ENCODE measurements around the gene XYLT1.

XYLT1 gene

DNA sequence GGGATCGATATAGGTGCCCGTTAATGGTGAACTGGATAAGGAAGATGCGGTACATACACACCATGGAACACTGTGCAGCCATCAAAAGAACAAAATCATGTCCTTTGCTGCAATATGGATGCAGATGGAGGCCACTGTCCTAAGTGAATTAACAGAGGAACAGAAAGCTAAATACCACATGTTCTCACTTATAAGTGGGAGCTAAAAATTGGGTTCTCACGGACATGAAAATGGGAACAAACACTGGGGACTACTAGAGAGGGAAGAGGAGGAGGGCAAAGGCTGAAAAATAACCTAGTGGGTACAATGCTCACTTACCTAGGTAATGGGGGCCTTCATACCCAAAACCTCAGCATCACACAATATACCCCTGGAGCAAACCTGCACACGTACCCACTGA, 302.6 kb downstream of the XYLT1 start:
- no peak for DNase-seq (ENCODE audit: extremely low read depth in 1 of 2, low read depth in 1 of 2)

DNA sequence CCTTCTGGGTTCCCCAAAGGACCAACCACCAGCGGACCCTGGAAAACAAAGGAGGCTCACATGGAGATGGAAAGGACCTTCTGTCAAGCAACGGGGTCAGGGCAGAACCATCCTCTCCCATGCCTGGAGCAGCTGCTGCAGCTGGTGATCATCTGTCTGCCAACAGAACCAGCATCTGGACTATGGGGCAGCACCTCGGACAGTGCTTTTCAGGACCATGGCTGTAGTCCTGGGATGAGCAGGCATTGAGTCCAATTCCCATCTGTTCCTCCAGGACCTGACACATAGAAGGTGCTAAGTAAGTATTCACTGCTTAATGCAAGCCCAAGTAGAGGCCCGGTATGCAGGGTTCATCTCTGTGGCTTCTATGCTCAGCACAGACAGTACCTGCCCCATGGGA, 304.7 kb downstream of the XYLT1 start:
- no peak for DNase-seq (ENCODE audit: extremely low read depth in 1 of 2, low read depth in 1 of 2)

DNA sequence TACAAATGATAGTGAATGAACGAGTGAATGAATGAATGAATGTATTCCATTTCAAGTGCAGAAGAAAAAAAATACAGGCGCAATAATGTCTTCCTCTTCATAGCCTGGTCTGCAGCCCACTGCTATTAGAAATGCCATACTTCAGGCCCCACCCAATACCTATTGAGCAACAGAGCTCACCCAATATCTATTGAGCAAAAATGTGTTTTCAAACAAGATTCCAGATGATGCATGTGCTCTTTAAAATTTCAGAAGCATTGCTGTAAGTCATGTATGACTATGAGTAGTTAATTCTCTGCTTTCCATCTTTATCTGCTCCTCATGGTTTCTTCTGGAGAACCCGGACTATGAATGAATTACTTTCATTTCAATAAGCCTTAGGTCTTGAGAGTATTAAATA, 308.2 kb downstream of the XYLT1 start:
- DNase-seq (ENCODE audit: extremely low read depth in 1 of 2, low read depth in 1 of 2) = no peak

DNA sequence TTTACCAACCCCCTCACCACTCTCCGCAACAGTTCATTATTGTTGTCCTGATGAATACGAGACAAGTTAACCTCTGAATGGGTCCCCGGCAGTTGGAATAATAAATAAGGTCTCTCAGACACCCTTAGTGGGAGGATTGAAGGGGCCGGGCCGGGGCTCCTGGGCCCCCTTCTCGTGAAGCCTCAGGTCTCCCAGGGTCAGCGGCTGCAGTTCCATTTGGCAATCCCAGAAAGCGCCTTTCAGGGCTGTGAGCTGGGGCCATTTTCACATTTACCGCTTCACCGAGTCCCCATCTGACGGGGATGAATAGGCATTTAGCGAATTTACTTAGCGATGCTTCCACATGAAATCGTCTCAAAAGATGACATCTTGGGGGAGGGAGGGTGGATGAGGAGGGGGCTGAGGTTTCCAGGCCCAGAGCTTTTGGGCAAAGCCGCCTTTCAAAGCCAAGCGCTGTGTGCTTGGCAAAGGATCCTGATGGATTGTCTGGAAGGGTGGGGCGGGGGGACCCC, 309.8 kb downstream of the XYLT1 start:
- DNase-seq (ENCODE audit: extremely low read depth in 1 of 2, low read depth in 1 of 2) = no peak

DNA sequence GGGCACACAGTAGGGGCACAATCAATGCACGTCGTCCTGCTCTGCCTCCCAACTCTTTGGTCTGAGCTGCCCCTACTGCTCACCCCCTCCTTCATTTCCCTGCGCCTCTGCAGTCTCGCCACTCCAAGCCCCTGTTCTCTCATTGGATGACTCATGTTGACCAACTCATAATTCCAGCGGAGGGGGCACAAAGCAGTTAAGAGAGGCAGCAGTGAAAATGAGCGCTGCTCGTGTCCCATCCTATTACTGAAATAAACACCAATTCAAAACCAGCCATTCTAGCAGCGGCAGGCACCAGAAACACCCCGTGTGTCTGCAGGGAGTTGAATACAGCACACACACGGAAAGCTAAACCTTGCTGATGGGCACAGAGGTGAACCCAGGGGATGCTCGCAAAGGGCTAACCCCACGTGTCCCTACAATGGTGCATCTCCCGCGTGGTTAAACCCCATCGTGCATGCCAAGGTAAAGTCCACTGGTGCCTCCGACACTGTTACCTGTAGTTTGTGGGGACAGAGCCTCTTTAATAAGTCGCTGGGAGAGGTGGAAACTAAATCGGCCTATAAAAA, 310.4 kb downstream of the XYLT1 start:
- no peak for DNase-seq (ENCODE audit: extremely low read depth in 1 of 2, low read depth in 1 of 2)

DNA sequence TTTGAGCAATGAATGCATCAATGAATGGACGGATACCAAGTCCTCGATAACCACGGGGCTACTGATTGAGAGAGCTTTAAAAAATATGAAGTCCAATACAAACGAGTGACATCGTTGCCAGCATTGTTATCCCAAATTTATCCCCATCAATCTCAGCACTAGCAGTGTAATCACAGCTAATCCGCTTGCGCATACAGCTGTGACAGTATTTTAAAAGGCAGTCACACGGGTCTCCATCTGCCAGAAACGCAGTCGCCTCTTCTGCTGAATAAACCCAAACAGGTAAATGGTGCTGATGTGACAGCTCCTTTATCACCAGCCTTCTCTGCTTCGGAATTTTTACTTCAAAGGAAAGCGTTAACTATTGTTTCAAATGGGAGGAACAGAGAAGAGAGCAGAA, 311.1 kb downstream of the XYLT1 start:
- no peak for DNase-seq (ENCODE audit: extremely low read depth in 1 of 2, low read depth in 1 of 2)

DNA sequence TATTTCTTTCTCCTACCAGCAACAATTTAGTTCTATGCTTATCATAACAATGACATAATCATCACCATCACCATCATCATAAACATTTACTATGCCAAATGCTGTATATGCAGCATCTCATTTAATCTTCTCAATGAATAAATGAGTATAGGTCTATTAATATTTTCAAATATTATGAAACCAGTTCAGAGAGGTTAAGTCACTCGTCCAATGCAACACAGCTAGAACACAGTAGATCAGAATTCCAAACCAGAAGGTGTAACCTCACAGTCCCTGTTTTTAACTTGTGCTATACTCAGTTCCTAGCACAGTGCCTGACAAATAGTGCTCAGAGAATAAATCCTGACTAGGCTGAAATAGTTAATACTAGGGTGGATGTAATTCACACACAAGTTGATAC, 314.8 kb downstream of the XYLT1 start:
- no peak for DNase-seq (ENCODE audit: extremely low read depth in 1 of 2, low read depth in 1 of 2)

DNA sequence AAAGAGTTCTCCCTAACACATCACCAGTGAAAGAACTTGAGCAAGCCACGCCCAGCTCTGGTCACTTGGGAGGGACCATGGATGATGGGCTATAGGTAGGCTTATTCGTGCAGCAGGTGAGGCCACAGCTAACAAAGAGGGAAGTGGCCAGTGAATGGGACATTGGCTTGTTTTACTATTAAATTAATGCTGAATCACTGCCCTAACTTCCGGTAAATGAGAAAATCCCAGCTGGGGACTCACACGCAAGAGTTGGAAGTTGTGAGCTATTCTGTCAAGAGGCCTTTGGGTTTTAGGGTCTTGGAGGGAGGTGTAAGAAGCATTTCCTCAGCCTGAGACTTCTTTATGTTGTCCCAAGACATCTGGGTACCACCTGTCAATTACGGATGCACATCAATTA, 315.3 kb downstream of the XYLT1 start:
- no peak for DNase-seq (ENCODE audit: extremely low read depth in 1 of 2, low read depth in 1 of 2)

DNA sequence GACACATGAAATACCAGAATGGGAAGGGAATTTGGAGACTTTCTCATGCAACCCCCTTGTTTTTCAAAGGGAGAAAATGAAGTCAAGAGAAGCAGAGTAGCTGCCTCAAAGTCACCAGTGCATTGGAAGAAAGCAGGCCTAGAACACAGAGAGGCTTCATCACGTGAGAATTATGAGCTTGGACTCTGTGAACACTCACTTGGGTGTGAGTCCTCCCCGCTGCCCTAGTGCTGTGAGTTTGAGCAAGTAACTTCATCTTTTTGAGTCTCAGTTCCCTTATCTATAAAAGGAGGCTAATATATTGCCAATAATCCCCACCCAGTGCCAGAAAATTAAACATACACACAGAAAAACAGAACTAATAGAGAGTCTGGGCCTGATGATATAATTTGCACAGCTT, 315.8 kb downstream of the XYLT1 start:
- no peak for DNase-seq (ENCODE audit: extremely low read depth in 1 of 2, low read depth in 1 of 2)

DNA sequence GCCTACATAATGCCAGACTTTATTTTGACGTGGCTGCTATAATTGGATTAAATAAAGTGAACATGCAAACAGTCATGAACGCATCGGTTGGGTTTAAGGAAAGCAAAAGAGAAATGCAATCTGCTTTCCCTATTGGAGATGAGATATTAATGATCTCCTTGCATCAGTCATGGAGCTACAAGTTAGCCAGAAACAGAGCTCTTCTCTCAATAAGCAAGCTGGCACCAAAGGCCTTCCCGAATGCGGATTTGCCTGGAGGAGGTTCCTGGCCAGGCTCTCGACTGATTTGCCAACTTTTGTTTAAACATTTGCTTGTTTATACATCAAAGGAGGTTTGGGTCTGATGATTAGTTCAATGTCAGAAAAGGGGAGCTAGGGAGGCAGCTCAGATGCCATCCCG, 318.4 kb downstream of the XYLT1 start:
- no peak for DNase-seq (ENCODE audit: extremely low read depth in 1 of 2, low read depth in 1 of 2)

DNA sequence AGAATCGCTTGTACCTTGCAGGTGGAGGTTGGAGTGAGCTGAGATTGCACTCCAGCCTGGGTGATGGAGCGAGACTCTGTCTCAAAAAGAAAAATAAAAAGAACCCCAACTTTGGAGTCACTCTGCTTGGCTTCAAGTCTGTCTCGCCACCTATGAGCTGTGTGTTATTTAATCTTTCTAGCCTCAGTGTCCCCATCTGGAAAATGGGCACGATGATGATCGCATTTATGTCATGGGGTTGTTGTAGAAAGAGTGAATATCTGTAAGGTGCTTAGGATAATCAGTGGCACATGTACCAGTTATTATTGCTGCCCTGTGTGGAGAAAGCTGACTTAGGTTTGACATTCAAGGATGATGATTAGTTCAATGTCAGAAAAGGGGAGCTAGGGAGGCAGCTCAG, 319.4 kb downstream of the XYLT1 start:
- DNase-seq (ENCODE audit: extremely low read depth in 1 of 2, low read depth in 1 of 2) = no peak

DNA sequence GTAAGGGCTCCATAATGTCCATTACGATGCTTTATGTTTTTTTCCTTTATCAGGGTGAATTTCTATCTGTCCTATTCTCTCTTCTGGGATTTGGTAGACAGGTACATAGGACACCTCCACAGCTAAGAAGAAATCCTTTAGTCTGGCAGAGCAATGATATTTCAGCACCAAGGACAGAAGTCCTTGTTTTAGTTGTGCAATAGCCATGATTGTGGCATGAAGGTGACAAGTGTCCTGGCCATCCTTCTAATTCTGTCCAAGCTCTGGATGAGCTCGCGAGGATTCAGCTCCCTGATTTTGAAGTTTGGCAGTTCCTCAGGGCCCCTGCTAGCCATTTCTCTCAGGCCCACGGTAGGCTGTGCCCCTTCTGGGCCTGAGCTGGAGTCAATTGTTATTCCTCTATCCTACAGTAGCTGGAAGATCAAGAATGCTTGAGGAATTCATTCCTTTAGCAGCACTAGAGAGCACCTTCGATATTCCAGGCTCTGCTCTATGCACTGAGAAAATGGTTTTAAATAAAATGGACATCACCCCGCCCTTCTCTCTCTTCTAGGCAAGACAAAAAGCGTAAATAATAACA, 320.8 kb downstream of the XYLT1 start:
- DNase-seq (ENCODE audit: extremely low read depth in 1 of 2, low read depth in 1 of 2) = no peak

DNA sequence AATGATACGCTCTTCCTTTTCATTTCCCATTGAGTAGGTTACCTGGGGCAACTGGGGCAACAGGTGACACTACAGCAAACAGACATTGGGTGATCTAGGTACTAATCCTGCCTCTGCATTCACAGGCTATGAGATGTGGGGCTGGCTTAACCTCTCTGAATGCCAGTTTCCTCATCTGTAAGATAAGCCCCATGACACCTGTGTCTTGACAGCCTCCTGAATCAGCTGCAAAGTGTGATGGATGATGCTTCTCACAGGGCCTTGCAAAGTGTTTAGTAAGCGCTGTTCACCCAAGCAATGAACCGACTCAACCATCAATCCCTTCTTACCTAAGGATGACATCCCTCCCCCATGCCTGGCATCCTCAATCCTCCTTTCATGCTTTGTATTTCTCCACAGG, 322.8 kb downstream of the XYLT1 start:
- no peak for DNase-seq (ENCODE audit: extremely low read depth in 1 of 2, low read depth in 1 of 2)

DNA sequence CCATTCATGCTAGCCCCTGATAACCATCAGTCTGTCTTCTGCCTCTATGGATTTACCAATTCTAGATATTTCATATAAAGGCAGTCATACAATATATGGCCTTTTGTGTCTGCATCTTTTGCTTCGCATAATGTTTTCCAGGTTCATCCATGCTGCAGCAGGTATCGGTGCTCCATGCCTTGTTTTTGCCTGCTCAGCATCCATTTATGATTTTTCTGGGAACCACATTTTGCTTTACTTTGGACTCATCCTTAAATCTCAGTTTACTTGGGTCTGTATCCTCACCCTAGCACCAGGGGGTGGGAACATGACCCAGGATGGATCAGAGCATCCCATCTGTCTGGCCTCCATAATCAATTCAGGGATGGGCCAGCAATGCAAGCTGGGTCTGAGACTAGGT, 325.7 kb downstream of the XYLT1 start:
- DNase-seq (ENCODE audit: extremely low read depth in 1 of 2, low read depth in 1 of 2) = no peak

DNA sequence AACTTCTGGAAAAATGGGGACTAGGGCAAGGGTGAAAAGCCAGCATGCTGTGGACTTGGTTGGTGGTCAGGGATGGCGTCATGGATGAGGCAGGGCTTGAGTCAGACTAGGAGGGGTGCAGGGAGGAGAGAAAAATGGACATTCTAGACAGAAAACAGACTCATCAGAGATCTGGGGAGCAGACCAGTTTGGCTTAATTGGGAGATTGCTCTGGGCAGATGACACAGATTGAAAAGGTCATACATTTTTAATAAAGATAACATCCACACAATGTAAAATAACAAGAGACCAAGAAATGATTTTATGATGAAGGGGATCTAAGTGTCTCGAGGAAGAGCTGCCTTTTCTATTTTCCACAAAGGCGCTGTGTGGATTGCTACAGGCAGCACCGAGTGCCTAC, 326.3 kb downstream of the XYLT1 start:
- DNase-seq (ENCODE audit: extremely low read depth in 1 of 2, low read depth in 1 of 2) = no peak

DNA sequence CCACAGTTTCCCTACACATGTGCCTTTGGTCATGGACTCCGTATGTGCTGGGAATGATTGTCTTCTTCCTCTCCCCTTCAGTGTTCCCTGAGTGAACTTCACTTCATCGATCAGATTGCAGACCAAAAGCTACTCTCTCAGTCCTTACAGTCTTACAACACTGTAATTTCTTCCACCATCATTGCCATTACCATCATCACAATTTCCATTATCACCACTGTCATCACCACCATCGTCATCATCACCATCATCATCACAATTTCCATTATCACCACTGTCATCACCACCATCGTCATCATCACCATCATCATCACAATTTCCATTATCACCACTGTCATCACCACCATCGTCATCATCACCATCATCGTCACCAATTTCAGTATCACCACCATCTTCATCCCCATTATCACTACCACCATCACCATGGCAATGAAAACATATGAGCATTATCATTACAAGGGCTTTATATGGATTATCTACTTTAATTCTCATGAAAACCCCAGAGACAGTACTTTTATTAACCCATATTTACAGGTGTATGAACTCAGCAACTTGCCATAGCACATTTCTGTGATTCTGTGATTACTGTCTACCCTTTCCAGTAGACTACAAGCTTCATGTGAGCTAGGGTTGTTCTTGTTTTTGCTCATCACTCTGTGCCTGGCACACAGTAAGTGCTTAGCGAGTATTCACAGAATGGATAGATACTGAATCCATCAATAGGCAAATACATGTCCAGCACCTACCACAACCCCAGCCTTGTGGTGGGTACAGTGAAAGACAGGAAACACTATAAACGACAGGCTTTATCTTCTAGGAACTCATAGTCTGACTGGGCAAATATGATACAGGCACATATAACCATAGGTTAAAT, 327.0 kb downstream of the XYLT1 start:
- no peak for DNase-seq (ENCODE audit: extremely low read depth in 1 of 2, low read depth in 1 of 2)

DNA sequence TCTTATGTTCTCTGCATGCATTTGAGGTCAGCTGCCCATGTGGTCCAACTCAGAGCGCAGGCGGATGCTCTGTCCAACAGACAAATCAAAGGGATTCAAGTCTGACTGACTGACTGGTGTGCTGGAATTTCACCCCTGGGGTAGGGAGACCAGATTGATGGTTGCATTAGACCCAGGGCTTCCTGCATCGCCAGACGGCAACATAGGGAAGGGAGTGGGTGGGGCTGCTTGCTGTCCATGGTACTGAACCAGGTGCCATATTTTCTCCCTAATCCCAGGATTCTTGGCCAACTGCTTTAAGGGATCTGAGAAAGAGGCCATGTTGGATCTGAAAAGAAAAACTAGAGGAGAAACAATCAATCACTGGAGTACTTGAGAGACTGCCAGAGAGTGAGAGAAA, 332.0 kb downstream of the XYLT1 start:
- no peak for DNase-seq (ENCODE audit: extremely low read depth in 1 of 2, low read depth in 1 of 2)

DNA sequence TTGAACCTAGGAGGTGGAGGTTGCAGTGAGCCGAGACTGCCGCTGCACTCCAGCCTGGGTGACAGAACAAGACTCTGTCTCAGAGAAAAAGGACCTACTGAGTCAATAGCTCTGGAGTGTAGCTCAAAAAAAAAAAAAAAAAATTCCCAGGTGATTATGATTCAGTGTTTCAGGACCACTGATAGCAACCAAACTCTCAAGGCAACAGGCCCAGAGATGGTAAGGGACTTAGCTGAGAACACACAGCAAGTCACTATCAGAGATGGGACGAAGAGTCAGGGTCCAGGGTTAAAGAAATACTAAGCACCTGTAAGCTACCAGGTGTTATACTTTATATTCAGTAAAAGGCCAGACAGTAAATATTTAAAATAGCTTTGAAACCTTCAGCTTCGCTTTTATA, 335.3 kb downstream of the XYLT1 start:
- no peak for DNase-seq (ENCODE audit: extremely low read depth in 1 of 2, low read depth in 1 of 2)

DNA sequence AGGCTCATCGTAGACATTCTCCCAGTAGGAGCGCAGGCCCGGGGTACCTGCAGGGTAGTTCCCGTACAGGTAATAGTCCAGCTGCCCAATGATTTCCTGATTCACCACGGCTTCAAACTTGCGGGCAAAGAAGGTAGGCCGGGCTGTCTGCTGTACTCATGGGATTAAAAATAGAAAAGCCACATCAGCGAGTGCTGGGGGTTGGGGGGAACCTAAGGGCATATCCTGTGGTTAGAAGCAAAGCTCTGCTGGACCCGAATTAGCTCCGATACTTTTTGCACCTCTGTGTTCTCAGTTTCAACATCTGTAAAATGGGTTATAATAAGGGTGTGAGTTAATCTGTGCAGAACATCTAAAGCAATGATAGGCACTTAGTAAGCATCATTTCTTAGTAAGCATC, 336.2 kb downstream of the XYLT1 start:
- DNase-seq (ENCODE audit: extremely low read depth in 1 of 2, low read depth in 1 of 2) = no peak

DNA sequence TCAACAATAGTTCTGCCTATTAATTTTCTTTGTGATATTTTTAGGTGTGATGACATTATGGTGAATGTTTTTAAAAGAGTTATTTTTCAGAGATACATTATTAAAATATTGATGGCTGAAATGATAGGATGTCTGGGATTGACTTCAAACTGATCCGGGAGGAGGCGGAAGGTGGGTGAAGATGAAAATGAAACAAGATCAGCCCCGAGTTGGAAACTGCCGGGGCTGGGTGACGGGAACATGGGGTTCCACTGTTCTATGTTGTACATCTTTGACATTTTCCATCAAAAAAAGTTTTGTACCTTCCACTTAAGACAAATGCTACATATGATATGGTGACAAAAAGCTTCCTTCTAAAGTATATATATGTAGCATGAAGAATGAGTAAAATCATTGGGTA, 336.9 kb downstream of the XYLT1 start:
- no peak for DNase-seq (ENCODE audit: extremely low read depth in 1 of 2, low read depth in 1 of 2)

DNA sequence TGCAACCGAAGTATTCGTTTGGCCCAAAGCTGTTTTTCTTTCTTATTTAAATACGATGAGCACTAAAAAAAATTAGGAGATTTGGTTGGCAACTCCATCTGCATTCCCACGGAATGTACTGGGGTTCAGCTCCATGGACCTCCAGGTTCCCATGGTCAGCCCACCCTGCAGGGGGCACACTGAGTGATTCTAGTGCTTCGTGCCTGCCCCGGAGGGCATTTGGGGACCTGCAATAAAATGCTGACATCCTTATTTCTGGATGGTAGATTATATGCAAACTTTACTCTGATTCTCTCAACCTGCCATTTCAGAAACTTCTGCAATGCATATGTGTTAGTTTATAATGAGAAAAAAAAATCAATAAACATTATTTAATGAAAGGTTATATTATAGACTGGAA, 339.4 kb downstream of the XYLT1 start:
- no peak for DNase-seq (ENCODE audit: extremely low read depth in 1 of 2, low read depth in 1 of 2)

DNA sequence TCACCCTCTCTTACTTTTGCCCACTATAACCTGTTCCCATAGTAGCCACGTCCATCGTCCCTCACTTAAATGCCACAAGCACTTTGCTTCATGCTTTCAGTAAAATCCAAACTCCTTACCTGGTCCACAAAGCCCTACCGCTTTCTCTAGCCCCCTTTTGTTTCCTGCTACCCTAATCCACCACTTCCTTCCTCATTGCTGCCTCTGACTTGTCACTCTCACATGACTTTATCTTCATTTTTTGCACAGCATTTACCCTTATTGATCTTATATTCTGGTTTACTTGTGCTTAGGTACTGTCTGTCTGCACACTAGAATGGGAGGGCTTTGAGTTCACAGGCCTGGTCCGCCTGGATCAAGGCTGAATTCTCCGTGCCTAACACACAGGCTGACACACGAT, 340.0 kb downstream of the XYLT1 start:
- DNase-seq (ENCODE audit: extremely low read depth in 1 of 2, low read depth in 1 of 2) = no peak

All from stimulated activated CD8-positive, alpha-beta memory T cell treated with anti-CD3 and anti-CD28 coated beads, Interleukin-7, amount 100 ng/mL, for 48 hours (primary cell).